Tibial artery (tissue), 4 donors: ENCODE results near the gene ADAMTS3.

ENCODE experiments used
- DNase-seq, 2 donors: peaks; one replicate each; pipeline ENCODE4 v3.0.0-alpha.2; 2019
- H3K27ac ChIP-seq, 2 donors: fragments of 200-600 bp; sonication (generic) in 1 of 2; 1 replicate in 1 of 2; 2 replicates in 1 of 2; pipeline ENCODE4 v1.5.1; 2018 to 2019; ENCODE audit warnings: mild to moderate bottlenecking in 1 of 2
- H3K27me3 ChIP-seq, 2 donors: fragments of 200-600 bp; sonication (generic) in 1 of 2; one replicate each; pipeline versions ENCODE4 v1.5.1 to v1.6.0; 2016 to 2019
- H3K36me3 ChIP-seq, 3 donors: fragments of 200-600 bp; sonication (generic) in 2 of 3; one replicate each; pipeline ENCODE4 v1.5.1; 2016 to 2019; ENCODE audit warnings: mild to moderate bottlenecking in 2 of 3
- H3K4me1 ChIP-seq, 4 donors: fragments of 200-600 bp; sonication (generic) in 2 of 4; 1 replicate in 3 of 4; 2 replicates in 1 of 4; pipeline ENCODE4 v1.5.1; 2016 to 2019
- H3K4me3 ChIP-seq, 2 donors: fragments of 200-600 bp; sonication (generic) in 1 of 2; 1 replicate in 1 of 2; 2 replicates in 1 of 2; pipeline ENCODE4 v1.5.1; 2018 to 2019; ENCODE audit warnings: mild to moderate bottlenecking in 2 of 2
- H3K9me3 ChIP-seq, 3 donors: fragments of 200-600 bp; sonication (generic) in 1 of 3; one replicate each; pipeline ENCODE4 v1.5.1; 2016 to 2019
- intact Hi-C: fragments of 100-400 bp; cut with DNase I; formaldehyde crosslinking; loops from one replicate; pipeline ENCODE4 v1.15.0; 2023; ENCODE audit warnings: low total_unique reads
- TF ChIP-seq, protein P1 (sequence below), 2 experiments: fragments of 200-600 bp in 1 of 2; fragments of 450-650 bp in 1 of 2; IDR thresholded peaks; one replicate each; pipeline ENCODE4 v1.5.1; 2017 to 2019; ENCODE audit warnings: antibody characterized with exemption in 2 of 2, mild to moderate bottlenecking in 1 of 2, moderate library complexity in 1 of 2

ADAMTS3 gene

DNA sequence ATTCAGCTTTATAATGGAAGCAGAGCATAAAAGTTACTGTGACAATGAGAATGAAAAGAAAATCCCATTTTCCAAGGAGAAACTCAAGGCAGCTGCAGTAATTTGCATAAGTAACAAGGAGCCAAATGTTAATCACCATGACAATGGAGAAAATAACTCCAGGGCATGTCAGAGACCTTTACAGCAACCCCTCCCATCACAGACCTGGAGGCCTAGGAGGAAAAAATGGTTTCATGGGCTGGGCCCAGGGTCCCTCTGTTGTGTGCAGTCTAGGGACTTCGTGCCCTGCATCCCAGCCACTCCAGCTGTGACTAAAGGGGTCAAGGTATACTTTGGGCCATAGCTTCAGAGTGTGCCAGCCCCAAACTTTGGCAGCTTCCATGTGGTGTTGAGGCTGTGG lies 313.8 kb downstream of the ADAMTS3 start:
- Histone ChIP-seq H3K4me3 (no peak overlapping the region), H3K4me1 (no peaks in the 10 kb centered on the region), H3K27me3 (no peaks in the 10 kb centered on the region), H3K9me3 (no peaks in the 10 kb centered on the region), H3K27ac (no peak overlapping the region), H3K36me3 (no peaks in the 10 kb centered on the region)
- TF ChIP-seq, protein P1, sequence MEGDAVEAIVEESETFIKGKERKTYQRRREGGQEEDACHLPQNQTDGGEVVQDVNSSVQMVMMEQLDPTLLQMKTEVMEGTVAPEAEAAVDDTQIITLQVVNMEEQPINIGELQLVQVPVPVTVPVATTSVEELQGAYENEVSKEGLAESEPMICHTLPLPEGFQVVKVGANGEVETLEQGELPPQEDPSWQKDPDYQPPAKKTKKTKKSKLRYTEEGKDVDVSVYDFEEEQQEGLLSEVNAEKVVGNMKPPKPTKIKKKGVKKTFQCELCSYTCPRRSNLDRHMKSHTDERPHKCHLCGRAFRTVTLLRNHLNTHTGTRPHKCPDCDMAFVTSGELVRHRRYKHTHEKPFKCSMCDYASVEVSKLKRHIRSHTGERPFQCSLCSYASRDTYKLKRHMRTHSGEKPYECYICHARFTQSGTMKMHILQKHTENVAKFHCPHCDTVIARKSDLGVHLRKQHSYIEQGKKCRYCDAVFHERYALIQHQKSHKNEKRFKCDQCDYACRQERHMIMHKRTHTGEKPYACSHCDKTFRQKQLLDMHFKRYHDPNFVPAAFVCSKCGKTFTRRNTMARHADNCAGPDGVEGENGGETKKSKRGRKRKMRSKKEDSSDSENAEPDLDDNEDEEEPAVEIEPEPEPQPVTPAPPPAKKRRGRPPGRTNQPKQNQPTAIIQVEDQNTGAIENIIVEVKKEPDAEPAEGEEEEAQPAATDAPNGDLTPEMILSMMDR (IDR thresholded peaks at IDR 0.05) = no peak
- DNase-seq = no peak
- intact Hi-C loops = loop anchor here (5.0 kb wide), 1 partner anchor 1067 kb away; no protein-coding TSS in a partner anchor

DNA sequence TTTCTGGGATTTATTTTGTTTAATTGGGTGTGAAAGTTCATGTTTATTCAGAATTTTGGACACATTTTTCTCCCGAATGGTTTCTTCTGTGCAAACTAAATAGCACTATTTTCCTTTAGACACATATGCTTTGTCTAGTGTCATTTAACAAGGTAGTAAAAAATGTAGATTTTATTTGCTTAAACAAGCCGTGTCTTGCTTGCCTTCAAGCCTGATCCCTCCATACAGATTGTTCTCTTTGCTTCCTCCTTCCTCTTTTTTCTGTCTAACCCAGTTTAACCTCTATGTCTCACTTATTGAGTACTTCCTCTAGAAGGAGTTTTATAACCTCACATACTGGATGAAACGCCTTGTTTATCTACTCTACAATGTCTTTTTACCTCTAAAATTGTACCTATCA lies 325.4 kb downstream of the ADAMTS3 start:
- no peak overlapping the region for H3K27ac ChIP-seq
- no peaks in the 10 kb centered on the region for H3K27me3 ChIP-seq
- no peak overlapping the region for H3K4me3 ChIP-seq
- no peaks in the 10 kb centered on the region for H3K9me3 ChIP-seq
- TF ChIP-seq, protein P1 (IDR thresholded peaks at IDR 0.05) = no peak
- H3K36me3 ChIP-seq = no peaks in the 10 kb centered on the region
- no peaks in the 10 kb centered on the region for H3K4me1 ChIP-seq
- intact Hi-C loops = no loop called here
- DNase-seq = no peak

DNA sequence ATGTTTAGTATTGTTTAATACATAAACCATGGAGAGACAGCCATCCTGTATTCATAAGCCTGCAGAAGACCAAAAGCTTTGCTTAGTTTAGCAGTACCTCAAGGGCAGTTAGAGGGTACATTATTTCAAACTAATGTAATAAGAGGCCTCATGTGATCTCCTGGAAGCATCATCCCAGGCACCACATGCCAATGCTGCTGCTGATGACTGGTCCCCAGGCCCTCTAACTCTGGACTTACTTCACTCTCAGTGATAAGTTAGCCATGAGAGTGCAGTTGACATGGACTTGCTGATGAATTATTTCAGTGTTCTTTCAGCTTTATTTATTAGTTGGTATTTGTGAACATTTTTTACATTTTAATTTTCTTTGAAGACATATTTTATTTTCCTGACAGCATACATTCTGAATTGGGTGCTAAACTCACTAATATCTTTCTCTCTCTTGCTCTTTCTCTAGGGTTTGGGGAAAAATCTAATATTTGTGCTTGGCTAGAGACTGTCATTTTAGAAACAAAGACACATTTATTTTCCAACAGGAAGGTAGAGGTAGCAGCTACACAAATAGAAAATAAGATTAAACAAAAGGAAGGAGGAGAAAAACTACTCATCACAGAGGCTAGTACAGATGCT lies 329.4 kb downstream of the ADAMTS3 start:
- intact Hi-C loops = no loop called here
- Histone ChIP-seq H3K4me3 (no peak overlapping the region), H3K27ac (no peak overlapping the region), H3K9me3 (no peaks in the 10 kb centered on the region), H3K27me3 (no peaks in the 10 kb centered on the region), H3K36me3 (no peaks in the 10 kb centered on the region), H3K4me1 (no peaks in the 10 kb centered on the region)
- TF ChIP-seq, protein P1 (IDR thresholded peaks at IDR 0.05) = no peak
- DNase-seq = no peak
